NT2/D1 (cell line): ENCODE results near the gene AMDHD1.
A peak's percentile ranks its signal among the peaks of the same experiment; 100 is the strongest.

Source experiments
- DNase-seq: peaks from one replicate; pipeline ENCODE4 v3.0.0-alpha.2; 2011; ENCODE audit warnings: low read depth, low spot score
- H3K27me3 ChIP-seq: 2 replicates; pipeline ENCODE4 v1.6.0; 2011; ENCODE audit warnings: mild to moderate bottlenecking; ENCODE audit not compliant: insufficient read length, insufficient read depth
- H3K36me3 ChIP-seq: 2 replicates; pipeline ENCODE4 v1.6.1; 2011; ENCODE audit warnings: mild to moderate bottlenecking, low read length, mixed read lengths; ENCODE audit not compliant: insufficient read depth, insufficient read length
- H3K4me1 ChIP-seq: 2 replicates; pipeline ENCODE4 v1.5.1; 2011; ENCODE audit not compliant: insufficient read depth, insufficient read length
- H3K4me3 ChIP-seq: 2 replicates; pipeline ENCODE4 v1.5.1; 2011; ENCODE audit warnings: low read depth; ENCODE audit not compliant: insufficient read length
- H3K9ac ChIP-seq: 2 replicates; pipeline ENCODE4 v1.6.0; 2011; ENCODE audit warnings: low read depth; ENCODE audit not compliant: insufficient read length
- H3K9me3 ChIP-seq: 2 replicates; pipeline ENCODE4 v1.5.1; 2011; ENCODE audit warnings: mild to moderate bottlenecking, low read length; ENCODE audit not compliant: insufficient read depth
- SUZ12 ChIP-seq: IDR thresholded peaks from 2 replicates; pipeline ENCODE4 v1.6.1; 2011; ENCODE audit not compliant: insufficient read length, insufficient read depth; ENCODE audit errors: extremely low read depth
- YY1 ChIP-seq: IDR thresholded peaks from 2 replicates; pipeline ENCODE4 v1.6.1; 2011; ENCODE audit not compliant: insufficient read length, insufficient read depth
- ZNF274 ChIP-seq: IDR thresholded peaks from 2 replicates; pipeline ENCODE4 v1.6.1; 2011; ENCODE audit warnings: mild to moderate bottlenecking, low read depth, low read length

Gene AMDHD1

DNA sequence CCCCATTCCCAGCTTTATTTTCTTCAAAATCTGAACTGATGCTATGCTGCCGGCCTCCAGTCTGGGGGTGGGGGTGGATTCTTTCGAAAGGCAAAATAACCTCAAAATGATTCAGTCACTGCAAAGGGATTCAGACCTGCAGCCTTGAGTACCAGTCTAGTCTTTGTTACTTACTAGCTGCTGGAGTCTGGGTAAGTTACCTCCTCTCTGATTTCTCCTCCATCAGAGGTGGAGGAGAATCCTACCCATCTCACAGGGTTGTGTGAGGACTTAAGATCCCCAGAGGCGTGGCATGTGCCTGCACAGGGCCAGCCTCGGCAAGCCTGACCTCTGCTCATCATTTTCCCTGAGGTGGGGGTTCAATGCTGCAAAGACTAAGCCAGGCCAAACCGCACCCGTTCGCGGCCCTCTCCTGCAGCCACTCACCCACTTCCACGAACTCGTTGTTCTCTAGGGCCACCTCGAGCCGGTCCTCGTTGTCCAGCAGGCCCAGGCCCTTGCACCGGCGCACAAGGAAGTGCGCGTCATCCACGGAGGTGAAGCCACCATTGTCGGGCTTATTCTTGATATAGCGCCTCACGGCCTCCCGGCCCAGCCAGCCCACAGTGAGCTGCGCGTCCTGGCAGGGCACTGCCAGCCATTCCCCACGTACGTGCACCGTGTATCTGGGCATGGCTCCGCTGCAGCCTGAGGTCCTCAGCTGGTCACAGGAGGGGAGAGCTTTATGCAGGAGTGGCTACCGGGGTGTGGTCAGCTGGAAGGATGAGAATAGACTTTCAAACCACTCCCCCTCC lies 52.3 kb downstream of the AMDHD1 start:
- H3K27me3 ChIP-seq, result no peaks in the 10 kb centered on the region
- no peaks in the 10 kb centered on the region for H3K9me3 ChIP-seq
- no peak for DNase-seq
- no peaks in the 10 kb centered on the region for H3K4me1 ChIP-seq
- no peak overlapping the region for H3K9ac ChIP-seq
- peaks cover 5% of the 10 kb centered on the region for H3K36me3 ChIP-seq
- no peak overlapping the region for H3K4me3 ChIP-seq
- TF ChIP-seq SUZ12, result no peak
- TF ChIP-seq ZNF274, result no peak
- no peak for TF ChIP-seq YY1

DNA sequence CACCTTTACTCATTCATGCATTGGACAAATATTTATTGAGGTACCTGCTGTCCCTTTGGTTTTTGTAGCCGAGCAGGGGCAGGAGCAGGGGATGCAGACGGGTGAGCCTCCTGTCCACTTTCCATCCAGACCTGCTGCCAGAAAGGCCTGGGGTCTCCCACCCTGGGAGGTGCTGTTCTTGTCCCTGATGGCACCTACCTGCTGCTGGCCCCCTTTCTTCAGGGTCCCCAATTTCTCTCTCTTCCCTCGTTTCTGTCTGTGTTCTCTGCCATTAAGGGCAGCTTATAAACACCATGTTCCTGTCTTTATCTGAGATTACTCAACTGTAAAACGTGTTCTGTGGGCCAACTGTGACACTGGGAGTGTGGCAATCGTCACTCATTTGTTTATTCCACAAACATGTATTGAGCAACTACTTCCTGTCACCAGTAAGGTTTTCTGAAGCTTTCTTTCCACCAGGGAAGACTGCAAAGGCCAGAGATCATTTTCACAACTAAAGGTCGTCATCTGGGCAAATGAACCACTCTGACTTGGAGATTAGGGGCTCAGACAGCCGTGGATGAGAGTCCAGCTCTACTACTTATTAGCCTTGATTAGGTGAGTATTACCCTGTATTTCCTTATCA lies 53.0 kb downstream of the AMDHD1 start, which contains the start of gene HAL:
HAL (minus strand) TSS at position 311 of the 625 bp plus-strand sequence. CDS start 434 bp downstream, outside the sequence.
- DNase-seq, result no peak
- Histone ChIP-seq H3K4me1 (no peaks in the 10 kb centered on the region), H3K36me3 (peaks cover 9% of the 10 kb centered on the region), H3K4me3 (no peak within 1 kb of the TSS), H3K27me3 (no peaks in the 10 kb centered on the region), H3K9ac (no peak within 1 kb of the TSS), H3K9me3 (no peaks in the 10 kb centered on the region)
- TF ChIP-seq ZNF274 (no peak), SUZ12 (no peak), YY1 (no peak)

DNA sequence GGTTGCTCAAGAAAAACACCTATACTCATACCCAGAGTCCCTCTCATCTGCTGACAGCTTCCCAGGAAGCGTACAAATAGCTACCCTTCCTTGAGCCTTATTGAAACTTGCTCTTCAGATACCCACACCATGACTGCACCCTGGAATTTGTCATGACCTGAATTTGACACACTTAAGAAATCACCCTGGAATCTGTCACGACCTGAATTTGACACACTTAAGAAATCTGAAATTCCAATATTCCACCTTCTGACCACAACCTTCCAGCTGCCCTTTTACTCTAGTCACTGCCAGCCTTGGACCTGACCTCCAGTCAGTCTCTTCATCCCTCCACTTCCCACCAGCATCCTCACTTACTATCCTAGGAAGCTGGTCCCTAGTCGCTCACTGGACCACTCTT lies 54.1 kb downstream of the AMDHD1 start:
- Histone ChIP-seq H3K4me1 (no peaks in the 10 kb centered on the region), H3K9me3 (no peaks in the 10 kb centered on the region), H3K27me3 (no peaks in the 10 kb centered on the region), H3K4me3 (no peak overlapping the region), H3K36me3 (peaks cover 14% of the 10 kb centered on the region), H3K9ac (no peak overlapping the region)
- DNase-seq, result no peak
- TF ChIP-seq ZNF274, result no peak
- TF ChIP-seq SUZ12, result no peak
- TF ChIP-seq YY1, result no peak

DNA sequence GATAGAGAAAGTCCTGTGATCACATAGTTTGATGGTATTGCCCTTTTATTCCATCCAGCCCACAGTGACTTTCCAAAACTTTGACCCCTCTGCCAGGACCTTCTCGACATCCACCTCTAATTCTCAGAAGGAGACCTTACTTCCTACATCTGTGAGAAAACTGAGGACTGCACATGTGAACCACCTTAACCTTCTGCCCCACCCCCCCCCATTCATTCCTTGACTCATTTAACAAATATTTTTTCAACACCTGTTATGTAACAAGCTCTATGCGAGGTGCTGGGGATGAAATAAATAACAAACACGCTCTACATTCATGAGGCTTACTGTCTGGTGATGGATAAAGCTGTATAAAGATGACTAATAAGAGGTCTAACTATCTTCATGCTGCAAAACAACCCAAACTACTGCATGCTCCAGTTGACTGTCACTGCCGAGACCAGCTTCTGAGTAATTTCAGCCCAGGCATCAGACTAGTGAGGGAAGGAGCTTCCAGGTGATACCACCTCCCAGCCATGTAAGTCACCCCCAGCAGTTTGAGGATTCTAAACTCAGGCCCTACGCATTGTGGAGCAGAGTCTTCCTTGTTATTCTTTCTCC lies 54.9 kb downstream of the AMDHD1 start:
- H3K9ac ChIP-seq, result no peak overlapping the region
- H3K9me3 ChIP-seq, result no peaks in the 10 kb centered on the region
- H3K4me1 ChIP-seq, result no peaks in the 10 kb centered on the region
- TF ChIP-seq SUZ12, result no peak
- TF ChIP-seq YY1, result no peak
- no peak for TF ChIP-seq ZNF274
- DNase-seq, result no peak
- no peaks in the 10 kb centered on the region for H3K27me3 ChIP-seq
- H3K36me3 ChIP-seq, result peaks cover 22% of the 10 kb centered on the region
- H3K4me3 ChIP-seq, result no peak overlapping the region

DNA sequence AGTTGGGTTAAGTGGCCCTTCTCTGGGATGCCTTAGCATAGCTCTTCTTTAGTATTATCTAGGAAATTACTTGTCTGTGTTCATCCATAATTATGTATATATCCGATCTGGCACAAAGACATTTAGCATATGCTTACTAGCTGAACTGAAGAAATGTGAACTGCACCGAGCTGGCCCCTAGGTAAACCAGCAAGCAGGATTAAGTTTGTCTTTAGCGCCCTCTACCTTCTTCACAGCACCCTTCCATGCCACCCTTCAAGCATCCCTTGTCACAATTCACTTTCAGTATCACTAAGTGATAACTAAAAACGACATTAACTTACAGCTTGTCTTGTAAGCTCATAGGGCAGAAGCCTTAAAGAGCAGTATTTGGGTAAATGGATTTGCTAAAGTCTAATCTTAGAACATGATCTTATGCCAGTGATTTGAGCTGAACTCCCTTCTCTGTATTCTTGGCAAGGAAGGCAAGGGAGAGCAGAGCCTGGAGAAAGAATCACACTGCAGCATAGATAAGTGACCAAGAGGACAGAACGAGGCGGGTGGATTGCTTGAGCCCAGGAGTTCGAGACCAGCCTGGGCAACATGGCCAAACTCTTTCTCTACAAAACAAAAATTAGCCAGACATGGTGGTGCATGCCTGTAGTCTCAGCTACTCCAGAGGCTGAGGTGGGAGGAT lies 55.6 kb downstream of the AMDHD1 start:
- Histone ChIP-seq H3K9ac (no peak overlapping the region), H3K27me3 (no peaks in the 10 kb centered on the region), H3K36me3 (peaks cover 27% of the 10 kb centered on the region), H3K4me3 (no peak overlapping the region), H3K9me3 (no peaks in the 10 kb centered on the region), H3K4me1 (no peaks in the 10 kb centered on the region)
- DNase-seq, result peak; percentile 64
- TF ChIP-seq YY1, result no peak
- TF ChIP-seq SUZ12, result no peak
- TF ChIP-seq ZNF274, result no peak

DNA sequence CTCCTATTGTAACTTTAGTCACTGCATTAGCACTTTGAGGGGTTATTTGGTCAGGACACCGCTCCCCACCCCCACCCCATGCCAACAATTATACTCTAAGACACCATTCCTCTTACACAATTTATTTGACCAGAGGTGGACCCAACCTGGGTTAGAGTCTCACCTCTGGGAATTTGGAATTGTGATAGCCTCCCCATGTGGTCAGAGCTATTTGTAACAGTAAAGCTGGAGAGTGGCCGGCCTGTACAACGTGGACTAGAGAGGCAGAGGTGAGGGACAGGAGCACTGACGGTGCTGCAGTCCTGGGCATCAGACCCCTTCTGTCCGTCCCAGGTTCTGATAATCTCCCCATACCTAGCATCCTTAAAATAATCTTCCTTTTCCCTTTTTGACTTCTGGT lies 56.4 kb downstream of the AMDHD1 start:
- TF ChIP-seq ZNF274 (no peak), SUZ12 (no peak), YY1 (no peak)
- H3K4me1 ChIP-seq, result no peaks in the 10 kb centered on the region

DNA sequence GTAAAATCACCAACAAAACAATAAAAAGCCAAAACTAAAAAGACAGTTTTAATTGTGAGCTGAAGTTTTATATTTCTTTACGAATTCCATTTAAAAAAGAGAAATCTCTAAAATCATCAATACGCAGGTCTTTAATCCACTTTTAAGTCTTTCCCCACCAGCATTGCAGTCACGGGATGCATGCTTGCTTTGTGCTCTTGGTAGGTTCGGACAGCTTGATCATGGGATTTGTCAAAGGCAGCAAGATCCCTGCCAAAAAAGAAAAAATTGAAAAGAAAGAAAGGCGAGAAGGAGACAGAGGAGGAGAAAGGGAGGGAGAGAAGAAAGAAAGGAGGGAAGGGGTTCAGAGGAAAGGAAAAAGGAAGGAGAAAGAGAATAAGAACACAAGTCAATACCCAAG lies 57.7 kb downstream of the AMDHD1 start:
- H3K36me3 ChIP-seq, result peaks cover 42% of the 10 kb centered on the region
- no peak overlapping the region for H3K9ac ChIP-seq
- DNase-seq, result no peak
- H3K4me3 ChIP-seq, result no peak overlapping the region
- TF ChIP-seq ZNF274 (no peak), SUZ12 (no peak), YY1 (no peak)
- no peaks in the 10 kb centered on the region for H3K27me3 ChIP-seq
- H3K4me1 ChIP-seq, result no peaks in the 10 kb centered on the region
- H3K9me3 ChIP-seq, result no peaks in the 10 kb centered on the region

More for the DNA sequence above, 56.4 kb downstream of the AMDHD1 start:
- no peaks in the 10 kb centered on the region for H3K9me3 ChIP-seq
- H3K27me3 ChIP-seq, result no peaks in the 10 kb centered on the region
- no peak overlapping the region for H3K4me3 ChIP-seq
- DNase-seq, result no peak
- peaks cover 34% of the 10 kb centered on the region for H3K36me3 ChIP-seq
- no peak overlapping the region for H3K9ac ChIP-seq
